CD4-positive, alpha-beta memory T cell (primary cell): Measurements from ENCODE around the gene NUTM2D. TPM values are rescaled to one million over a fixed set of nuclear protein-coding genes. Genes with fewer than 3 reads are reported as not detected.
A peak's percentile ranks its signal among the peaks of the same experiment; 100 is the strongest.
"Not testable (repeated sequence)": the region's sequence is repeated elsewhere in the genome, so short reads cannot be mapped to it uniquely, and the experiment has no call there.

Experiments used
- CTCF ChIA-PET: fragments of 350-600 bp; sonication (Branson Sonifier 250); formaldehyde crosslinking; loops from one replicate; lab custom pipeline; 2021; ENCODE audit warnings: inconsistent platforms; ENCODE audit not compliant: partially characterized antibody; lab: Charles Lee
- POLR2A ChIA-PET: fragments of 350-600 bp; sonication (Branson Sonifier 250); formaldehyde crosslinking; loops from one replicate; lab custom pipeline; 2021; ENCODE audit not compliant: partially characterized antibody; lab: Charles Lee
- DNase-seq, 5 donors: peaks; one replicate each; pipeline versions ENCODE4 v3.0.0 to v3.0.0-alpha.2; 2020 to 2022; ENCODE audit warnings: mixed read lengths in 1 of 5
- H3K27ac ChIP-seq: one replicate; pipeline ENCODE4 v1.7.0; 2013; ENCODE audit warnings: low read depth, low read length
- H3K27me3 ChIP-seq: 2 replicates; pipeline ENCODE4 v1.7.0; 2013; ENCODE audit warnings: mild to moderate bottlenecking, low read length, moderate library complexity; ENCODE audit not compliant: insufficient read depth
- H3K36me3 ChIP-seq: 2 replicates; pipeline ENCODE4 v1.7.0; 2013; ENCODE audit warnings: mild to moderate bottlenecking, low read length, moderate library complexity; ENCODE audit not compliant: insufficient read depth
- H3K4me1 ChIP-seq: 2 replicates; pipeline ENCODE4 v1.7.0; 2013; ENCODE audit warnings: mild to moderate bottlenecking, low read length, moderate library complexity; ENCODE audit not compliant: insufficient read depth
- H3K4me3 ChIP-seq, 2 donors: one replicate each; pipeline ENCODE4 v1.7.0; 2013; ENCODE audit warnings: low read length in 2 of 2, mild to moderate bottlenecking in 1 of 2
- H3K9me3 ChIP-seq, 2 donors: one replicate each; pipeline ENCODE4 v1.7.0; 2013; ENCODE audit warnings: low read length in 2 of 2, control low read depth in 1 of 2; ENCODE audit not compliant: control insufficient read depth in 1 of 2
- H3K27ac Mint-ChIP-seq, 7 donors: one replicate each; pipeline ENCODE4 v1.8.0; 2020 to 2021; ENCODE audit warnings: mixed read lengths in 7 of 7, mild to moderate bottlenecking in 6 of 7, inconsistent platforms in 3 of 7, moderate library complexity in 3 of 7
- H3K27me3 Mint-ChIP-seq, 2 donors: one replicate each; pipeline ENCODE4 v1.8.0; 2020 to 2021; ENCODE audit warnings: mixed read lengths in 2 of 2
- H3K36me3 Mint-ChIP-seq, 2 donors: one replicate each; pipeline ENCODE4 v1.8.0; 2020 to 2021; ENCODE audit warnings: mixed read lengths in 2 of 2, inconsistent platforms in 1 of 2, mild to moderate bottlenecking in 1 of 2
- H3K4me1 Mint-ChIP-seq, 4 donors: one replicate each; pipeline ENCODE4 v1.8.0; 2020 to 2021; ENCODE audit warnings: mixed read lengths in 4 of 4, mild to moderate bottlenecking in 1 of 4
- H3K4me3 Mint-ChIP-seq, 8 donors: one replicate each; pipeline ENCODE4 v1.8.0; 2020 to 2021; ENCODE audit warnings: mixed read lengths in 8 of 8, mild to moderate bottlenecking in 7 of 8, moderate library complexity in 6 of 8, inconsistent platforms in 3 of 8
- H3K9me3 Mint-ChIP-seq, 8 donors: one replicate each; pipeline ENCODE4 v1.8.0; 2020 to 2021; ENCODE audit warnings: mixed read lengths in 8 of 8, mild to moderate bottlenecking in 5 of 8, inconsistent platforms in 3 of 8, moderate library complexity in 1 of 8
- intact Hi-C: fragments of 100-400 bp; cut with micrococcal nuclease; formaldehyde crosslinking; loops from one replicate; pipeline ENCODE4 v1.15.1; 2023
- polyA plus RNA-seq, 2 donors: library from polyadenylated mRNA; unstranded; fragments of 300-500 nt; fragmentation: Illumina TruSeq; gene quantifications; one replicate each; pipeline ENCODE4 v1.2.3, GENCODE V29; 2021
- total RNA-seq, 2 experiments: library from RNA; stranded (reverse); gene quantifications; one replicate each; pipeline ENCODE4 v1.2.3, GENCODE V29; 2021

NUTM2D gene
- total and polyA plus RNA-seq, 4 experiments from 2014 or later: 0.39 to 4.9 (median 4.7) TPM; not detected in 1

DNA sequence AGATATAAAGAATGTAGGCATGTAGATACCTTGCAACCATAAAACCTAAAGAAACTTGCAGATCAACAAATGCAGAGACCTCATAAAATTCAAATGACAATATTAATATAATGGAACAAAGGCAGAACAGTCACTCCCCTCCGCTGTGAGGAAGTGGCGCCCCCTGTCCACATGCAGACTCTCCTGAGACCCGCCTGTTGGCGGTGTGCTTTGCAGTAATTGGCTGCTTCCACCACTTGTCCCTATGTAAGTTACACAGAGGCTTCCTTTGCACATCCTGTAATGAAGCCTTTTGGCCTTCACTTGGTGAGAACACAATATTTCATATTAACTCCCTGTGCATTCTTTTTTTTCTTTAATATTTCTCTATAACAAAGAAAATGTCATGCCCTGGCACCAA, 21.6 kb downstream of the NUTM2D start:
- H3K27me3 ChIP-seq, H3K27ac ChIP-seq, H3K4me3 Mint-ChIP-seq, H3K27ac Mint-ChIP-seq, H3K4me1 ChIP-seq, H3K4me3 ChIP-seq, DNase-seq, POLR2A ChIA-PET, H3K9me3 ChIP-seq, H3K9me3 Mint-ChIP-seq, H3K36me3 Mint-ChIP-seq, intact Hi-C loops, H3K4me1 Mint-ChIP-seq, H3K27me3 Mint-ChIP-seq, CTCF ChIA-PET, H3K36me3 ChIP-seq: not testable (repeated sequence)

DNA sequence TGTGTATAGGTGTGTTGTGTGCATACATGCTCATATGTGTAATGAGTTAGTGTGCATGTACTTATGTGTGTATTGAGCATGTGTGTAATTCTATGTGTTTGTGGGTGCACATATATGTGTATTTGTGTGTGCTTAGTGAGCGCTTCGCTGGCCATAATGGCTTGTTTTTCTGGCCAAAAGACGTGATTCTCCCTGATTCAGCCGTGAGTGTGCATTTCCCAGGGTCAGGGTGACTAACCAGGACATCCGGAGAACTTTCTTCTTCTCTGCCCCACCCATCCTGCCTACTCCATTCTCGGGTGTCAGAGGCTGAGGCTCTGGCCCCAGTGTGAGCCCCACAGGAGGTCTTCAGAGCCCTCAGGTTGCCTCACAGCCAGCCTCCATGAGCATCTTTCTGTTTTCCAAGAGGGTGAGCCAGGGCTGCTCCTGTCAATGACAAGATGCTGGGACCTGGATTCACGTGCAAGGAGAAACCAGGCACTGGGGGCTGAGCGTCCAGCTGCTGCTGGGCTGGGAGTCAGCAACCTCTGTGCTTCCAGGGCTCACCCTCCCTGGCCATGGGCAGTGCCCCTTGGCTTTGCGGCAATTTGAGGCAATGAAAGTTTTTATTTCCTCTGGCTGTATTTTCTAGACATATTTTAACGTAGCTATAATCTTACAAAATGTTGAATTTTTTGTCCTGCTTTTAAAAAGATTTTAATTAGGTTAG, 25.8 kb downstream of the NUTM2D start:
- CTCF ChIA-PET, DNase-seq, POLR2A ChIA-PET, H3K27ac ChIP-seq, H3K27me3 ChIP-seq, H3K4me1 Mint-ChIP-seq, H3K4me3 ChIP-seq, H3K36me3 ChIP-seq, intact Hi-C loops, H3K4me1 ChIP-seq, H3K9me3 ChIP-seq, H3K27ac Mint-ChIP-seq, H3K36me3 Mint-ChIP-seq, H3K9me3 Mint-ChIP-seq, H3K27me3 Mint-ChIP-seq: not testable (repeated sequence)
- H3K4me3 Mint-ChIP-seq: peak overlapping the region in 1 of 8 donors; percentile 30

DNA sequence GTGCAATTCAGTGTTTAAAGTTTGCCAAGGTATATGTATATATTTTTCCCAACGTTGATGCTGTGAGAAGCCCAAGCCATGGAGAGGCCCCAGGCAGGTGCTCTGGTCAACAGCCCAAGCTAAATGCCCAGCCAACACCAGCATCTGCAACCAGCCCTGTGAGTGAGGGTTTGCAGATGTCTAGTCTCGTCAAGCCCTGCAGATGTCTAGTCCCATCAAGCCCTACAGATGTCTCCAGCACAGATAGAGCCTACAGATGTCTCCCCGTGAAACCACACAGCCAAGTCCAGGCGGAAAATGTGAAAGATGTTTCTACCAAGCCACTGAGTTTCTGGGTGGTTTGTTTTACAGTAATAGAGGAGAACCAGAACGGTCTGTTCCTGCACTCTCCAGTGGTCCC, 26.7 kb downstream of the NUTM2D start:
- H3K9me3 Mint-ChIP-seq, H3K27ac Mint-ChIP-seq, H3K4me1 Mint-ChIP-seq, H3K4me1 ChIP-seq, DNase-seq, H3K4me3 Mint-ChIP-seq, H3K9me3 ChIP-seq, H3K36me3 ChIP-seq, CTCF ChIA-PET, H3K27me3 ChIP-seq, intact Hi-C loops, H3K36me3 Mint-ChIP-seq, POLR2A ChIA-PET, H3K27me3 Mint-ChIP-seq, H3K27ac ChIP-seq, H3K4me3 ChIP-seq: not testable (repeated sequence)

DNA sequence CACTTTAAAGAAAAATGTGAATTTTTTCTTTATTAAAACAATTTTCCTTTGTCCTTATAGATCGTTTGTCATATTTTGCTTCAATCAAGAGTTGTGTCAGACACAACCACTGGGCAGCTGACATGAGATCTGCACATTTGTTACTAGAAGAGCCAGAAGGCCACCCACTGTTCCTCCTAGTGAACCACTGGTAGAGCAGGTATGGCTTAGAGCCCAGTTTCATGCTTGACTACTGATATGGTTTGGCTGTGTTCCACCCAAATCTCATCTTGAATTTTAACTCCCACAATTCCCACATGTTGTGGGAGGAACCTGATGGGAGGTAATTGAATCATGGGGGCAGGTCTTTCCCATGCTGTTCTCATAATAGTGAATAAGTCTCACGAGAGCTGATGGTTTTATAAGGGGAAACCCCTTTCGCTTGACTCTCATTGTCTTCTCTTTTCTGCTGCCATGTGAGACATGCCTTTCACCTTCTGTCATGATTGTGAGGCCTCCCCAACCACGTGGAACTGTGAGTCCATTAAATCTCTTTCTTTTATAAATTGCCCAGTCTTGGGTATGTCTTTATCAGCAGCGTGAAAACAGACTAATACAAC, 28.3 kb downstream of the NUTM2D start:
- H3K9me3 ChIP-seq, H3K27ac ChIP-seq, intact Hi-C loops, H3K27me3 ChIP-seq, H3K27ac Mint-ChIP-seq, CTCF ChIA-PET, H3K36me3 ChIP-seq, H3K4me3 ChIP-seq, H3K4me1 Mint-ChIP-seq, H3K36me3 Mint-ChIP-seq, DNase-seq, H3K27me3 Mint-ChIP-seq, H3K4me3 Mint-ChIP-seq, H3K9me3 Mint-ChIP-seq, H3K4me1 ChIP-seq, POLR2A ChIA-PET: not testable (repeated sequence)

DNA sequence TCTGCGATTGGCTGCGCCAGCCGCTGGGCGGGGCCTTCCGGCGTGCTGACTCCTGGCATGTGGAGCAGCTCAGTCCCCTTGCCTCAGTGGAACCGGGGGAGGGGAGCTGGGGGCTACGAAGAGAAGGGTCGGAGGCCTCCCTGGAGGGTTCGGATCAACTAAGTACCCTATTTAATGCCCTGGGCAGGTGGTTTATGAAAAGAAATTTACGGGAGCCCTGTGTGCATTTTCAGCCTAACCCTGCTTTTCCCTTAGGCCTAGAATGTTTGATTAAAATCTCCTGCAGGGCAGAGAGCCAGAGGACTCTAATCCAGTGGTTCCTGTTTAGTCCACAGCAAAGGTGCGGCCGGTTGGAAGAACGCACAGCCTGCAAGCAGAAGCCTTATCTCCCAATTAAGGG, 33.8 kb downstream of the NUTM2D start:
- H3K36me3 Mint-ChIP-seq, intact Hi-C loops, H3K4me3 ChIP-seq, H3K27ac Mint-ChIP-seq, DNase-seq, H3K4me3 Mint-ChIP-seq, H3K9me3 Mint-ChIP-seq, H3K36me3 ChIP-seq, H3K4me1 ChIP-seq, H3K27me3 Mint-ChIP-seq, H3K4me1 Mint-ChIP-seq, H3K27ac ChIP-seq, H3K9me3 ChIP-seq, H3K27me3 ChIP-seq, POLR2A ChIA-PET, CTCF ChIA-PET: not testable (repeated sequence)

DNA sequence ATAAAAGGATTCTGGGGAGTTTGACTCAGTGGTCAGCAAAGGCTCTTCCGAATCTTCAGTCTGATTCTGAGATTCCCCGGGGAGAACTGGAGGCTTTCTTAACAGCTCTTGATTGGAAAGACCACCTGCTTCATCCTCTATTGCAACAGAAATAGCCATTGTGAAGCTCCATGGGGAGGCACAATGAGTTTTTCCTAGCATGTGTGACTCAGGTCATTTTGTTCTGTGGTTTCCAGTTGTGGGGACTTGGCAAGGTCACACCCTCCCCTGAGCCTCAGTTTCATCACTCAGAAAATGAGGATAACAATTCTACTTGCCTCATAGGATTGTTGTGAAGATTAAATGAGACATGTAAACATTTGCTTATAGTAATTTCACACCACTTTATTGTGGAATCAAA, 38.7 kb downstream of the NUTM2D start:
- H3K27me3 ChIP-seq, H3K27me3 Mint-ChIP-seq, DNase-seq, H3K9me3 Mint-ChIP-seq, POLR2A ChIA-PET, H3K36me3 ChIP-seq, H3K4me1 Mint-ChIP-seq, H3K36me3 Mint-ChIP-seq, H3K27ac ChIP-seq, H3K9me3 ChIP-seq, H3K4me3 ChIP-seq, H3K27ac Mint-ChIP-seq, H3K4me1 ChIP-seq, CTCF ChIA-PET, H3K4me3 Mint-ChIP-seq, intact Hi-C loops: not testable (repeated sequence)

DNA sequence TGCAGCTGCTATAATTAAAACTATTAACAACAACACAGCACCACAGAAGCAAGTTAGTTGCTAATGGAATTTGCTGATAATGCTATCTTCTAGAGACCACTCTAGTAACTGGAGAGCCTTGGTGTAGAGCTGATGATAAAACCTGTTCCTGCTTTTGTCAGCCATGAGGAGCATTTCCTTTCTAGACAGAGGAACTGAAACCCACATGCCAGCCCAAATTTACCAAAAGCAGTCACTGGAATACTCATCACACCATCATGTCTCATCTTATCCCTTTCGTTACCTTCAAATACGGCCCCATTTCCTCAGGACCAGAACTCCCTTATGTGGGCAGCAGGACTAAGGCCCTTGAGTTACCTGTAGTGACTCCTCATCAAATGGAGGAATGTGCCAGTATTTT, 40.9 kb downstream of the NUTM2D start:
- H3K9me3 Mint-ChIP-seq, H3K27ac Mint-ChIP-seq, H3K27ac ChIP-seq, H3K36me3 Mint-ChIP-seq, H3K4me1 ChIP-seq, H3K27me3 ChIP-seq, H3K4me1 Mint-ChIP-seq, H3K4me3 ChIP-seq, DNase-seq, H3K27me3 Mint-ChIP-seq, H3K4me3 Mint-ChIP-seq, CTCF ChIA-PET, H3K9me3 ChIP-seq, H3K36me3 ChIP-seq, POLR2A ChIA-PET, intact Hi-C loops: not testable (repeated sequence)
